H9 (cell line): ENCODE results near the gene NRP2. TPM values are rescaled to one million over a fixed set of nuclear protein-coding genes. Genes with fewer than 3 reads are reported as not detected.

Experiments
- DNase-seq: peaks from one replicate; pipeline ENCODE4 v3.0.0-alpha.2; 2017
- H2AFZ ChIP-seq: one replicate; pipeline ENCODE4 v1.6.1; 2013; ENCODE audit warnings: mild to moderate bottlenecking, low read length, control low read depth, moderate library complexity
- H2AK5ac ChIP-seq: 2 replicates; pipeline ENCODE4 v1.6.1; 2013; ENCODE audit warnings: low read length, control low read depth, mixed read lengths; ENCODE audit not compliant: insufficient read length
- H2BK120ac ChIP-seq: one replicate; pipeline ENCODE4 v1.6.1; 2013; ENCODE audit warnings: low read depth, mild to moderate bottlenecking, low read length, control low read depth, inconsistent platforms; ENCODE audit not compliant: poor library complexity, severe bottlenecking
- H2BK12ac ChIP-seq: 2 replicates; pipeline ENCODE4 v1.6.1; 2013; ENCODE audit warnings: low read length, control low read depth, mixed read lengths, low read depth; ENCODE audit not compliant: insufficient read length
- H2BK15ac ChIP-seq: 2 replicates; pipeline ENCODE4 v1.6.1; 2013; ENCODE audit warnings: low read depth, low read length, control low read depth
- H2BK20ac ChIP-seq: one replicate; pipeline ENCODE4 v1.6.1; 2013; ENCODE audit warnings: low read depth, mild to moderate bottlenecking, low read length, control low read depth, inconsistent platforms; ENCODE audit not compliant: poor library complexity, severe bottlenecking
- H2BK5ac ChIP-seq: 2 replicates; pipeline ENCODE4 v1.6.1; 2013; ENCODE audit warnings: low read length, control low read depth, mixed read lengths; ENCODE audit not compliant: insufficient read length
- H3K14ac ChIP-seq: 2 replicates; pipeline ENCODE4 v1.6.1; 2013; ENCODE audit warnings: low read length, control low read depth; ENCODE audit not compliant: insufficient read depth
- H3K18ac ChIP-seq: 2 replicates; pipeline ENCODE4 v1.6.1; 2013; ENCODE audit warnings: low read depth, mild to moderate bottlenecking, mixed read lengths, low read length, control low read depth; ENCODE audit not compliant: insufficient read length
- H3K23ac ChIP-seq: 2 replicates; pipeline ENCODE4 v1.6.1; 2013; ENCODE audit warnings: low read length, control low read depth, mixed read lengths, low read depth; ENCODE audit not compliant: insufficient read length
- H3K23me2 ChIP-seq: 2 replicates; pipeline ENCODE4 v1.6.1; 2013; ENCODE audit warnings: low read depth, mild to moderate bottlenecking, mixed read lengths, low read length, control low read depth; ENCODE audit not compliant: insufficient read length, poor library complexity, severe bottlenecking
- H3K27ac ChIP-seq: 2 replicates; pipeline ENCODE4 v1.5.1; 2013; ENCODE audit warnings: low read length, control low read depth, mixed read lengths, low read depth; ENCODE audit not compliant: insufficient read length
- H3K27me3 ChIP-seq: 2 replicates; pipeline ENCODE4 v1.6.1; 2013; ENCODE audit warnings: low read length, control low read depth, inconsistent platforms; ENCODE audit not compliant: insufficient read depth
- H3K4ac ChIP-seq: 2 replicates; pipeline ENCODE4 v1.6.1; 2013; ENCODE audit warnings: low read depth, mild to moderate bottlenecking, control low read depth, inconsistent platforms, low read length, moderate library complexity
- H3K4me1 ChIP-seq: 2 replicates; pipeline ENCODE4 v1.6.1; 2013; ENCODE audit warnings: low read length, control low read depth, inconsistent platforms; ENCODE audit not compliant: insufficient read depth
- H3K4me2 ChIP-seq: 2 replicates; pipeline ENCODE4 v1.6.1; 2013; ENCODE audit warnings: low read length, control low read depth, mixed read lengths; ENCODE audit not compliant: insufficient read length, insufficient read depth
- H3K56ac ChIP-seq: 2 replicates; pipeline ENCODE4 v1.6.1; 2013; ENCODE audit warnings: low read depth, mild to moderate bottlenecking, mixed read lengths, low read length, control low read depth; ENCODE audit not compliant: insufficient read length
- H3K79me1 ChIP-seq: 2 replicates; pipeline ENCODE4 v1.6.1; 2013; ENCODE audit warnings: low read depth, mild to moderate bottlenecking, moderate library complexity, low read length, control low read depth, inconsistent platforms; ENCODE audit not compliant: insufficient read depth, poor library complexity, severe bottlenecking
- H3K79me2 ChIP-seq: 2 replicates; pipeline ENCODE4 v1.6.1; 2013; ENCODE audit warnings: low read length, control low read depth, inconsistent platforms; ENCODE audit not compliant: insufficient read depth
- H3K9ac ChIP-seq: 2 replicates; pipeline ENCODE4 v1.6.1; 2013; ENCODE audit warnings: low read length, control low read depth, mixed read lengths; ENCODE audit not compliant: insufficient read length; ENCODE audit errors: extremely low read depth
- H3K9me3 ChIP-seq: one replicate; pipeline ENCODE4 v1.6.1; 2013; ENCODE audit warnings: low read depth, low read length, inconsistent platforms; ENCODE audit not compliant: control insufficient read depth
- H3T11ph ChIP-seq: one replicate; pipeline ENCODE4 v1.6.1; 2013; ENCODE audit warnings: mild to moderate bottlenecking, low read length, control low read depth, inconsistent platforms
- H4K20me1 ChIP-seq: one replicate; pipeline ENCODE4 v1.6.1; 2013; ENCODE audit not compliant: control insufficient read depth, insufficient read length, insufficient read depth
- H4K5ac ChIP-seq: 2 replicates; pipeline ENCODE4 v1.6.1; 2013; ENCODE audit warnings: low read depth, mild to moderate bottlenecking, mixed read lengths, low read length, control low read depth; ENCODE audit not compliant: insufficient read length
- H4K8ac ChIP-seq: replicated peaks from 2 replicates; pipeline ENCODE4 v1.6.1; 2013; ENCODE audit warnings: low read length, control low read depth, mixed read lengths, low read depth; ENCODE audit not compliant: insufficient read length
- H4K91ac ChIP-seq: 2 replicates; pipeline ENCODE4 v1.6.1; 2013; ENCODE audit warnings: low read depth, mild to moderate bottlenecking, moderate library complexity, mixed read lengths, low read length, control low read depth; ENCODE audit not compliant: insufficient read length
- H3K27ac Mint-ChIP-seq, 3 experiments: 2 replicates in 2 of 3; 3 replicates in 1 of 3; pipeline ENCODE4 v1.8.0; 2020 to 2021; ENCODE audit warnings: mixed read lengths in 3 of 3, mild to moderate bottlenecking in 1 of 3, moderate library complexity in 1 of 3
- H3K27me3 Mint-ChIP-seq: 2 replicates; pipeline ENCODE4 v1.8.0; 2021; ENCODE audit warnings: low read depth, mild to moderate bottlenecking, moderate library complexity, mixed read lengths
- H3K36me3 Mint-ChIP-seq, 3 experiments: 2 replicates in 2 of 3; 3 replicates in 1 of 3; pipeline ENCODE4 v1.8.0; 2020 to 2021; ENCODE audit warnings: low read depth in 3 of 3, mixed read lengths in 3 of 3; ENCODE audit not compliant: insufficient read depth in 1 of 3
- H3K4me1 Mint-ChIP-seq, 2 experiments: 2 replicates each; pipeline ENCODE4 v1.8.0; 2020; ENCODE audit warnings: mixed read lengths in 2 of 2
- H3K4me3 Mint-ChIP-seq, 2 experiments: 2 replicates in 1 of 2; 3 replicates in 1 of 2; pipeline ENCODE4 v1.8.0; 2020 to 2021; ENCODE audit warnings: mild to moderate bottlenecking in 2 of 2, mixed read lengths in 2 of 2, moderate library complexity in 1 of 2
- H3K9me3 Mint-ChIP-seq, 2 experiments: 2 replicates in 1 of 2; 3 replicates in 1 of 2; pipeline ENCODE4 v1.8.0; 2020; ENCODE audit warnings: mild to moderate bottlenecking in 2 of 2, mixed read lengths in 2 of 2, moderate library complexity in 1 of 2
- CTCF ChIP-seq: fragments of 200-600 bp; sonication (generic); conservative IDR thresholded peaks from 3 replicates; pipeline ENCODE4 v1.8.0; 2021; ENCODE audit warnings: antibody characterized with exemption, mild to moderate bottlenecking
- WGBS: extraction: QIAGEN DNeasy Blood & Tissue Kit; methylation state at CpG from one replicate; pipeline ENCODE4 v1.1.7; 2013; ENCODE audit warnings: missing lambda C conversion rate, low lambda C conversion rate, mixed read lengths; ENCODE audit not compliant: insufficient read length; ENCODE audit errors: extremely low coverage; 5-methylcytosine and 5-hydroxymethylcytosine counted together
- total RNA-seq: library from RNA; stranded (reverse); gene quantifications from 2 replicates; pipeline ENCODE4 v1.2.1, GENCODE V29; 2021

NRP2 gene
- total RNA-seq, 1 experiment from 2014 or later = 19.7 TPM

- Histone ChIP-seq H3K79me1 (no peaks in the 10 kb centered on the region), H4K5ac (no peak overlapping the region), H3K23ac (no peak overlapping the region), H3K14ac (no peak overlapping the region), H2BK20ac (no peak overlapping the region), H2AK5ac (no peak overlapping the region), H3T11ph (no peak overlapping the region), H3K27ac (no peak overlapping the region), H3K23me2 (no peaks in the 10 kb centered on the region), H3K9me3 (no peaks in the 10 kb centered on the region), H3K79me2 (no peaks in the 10 kb centered on the region), H2BK120ac (no peak overlapping the region), H3K4me1 (peaks cover 2% of the 10 kb centered on the region; the same call in 1 of the 2 replicates), H3K27me3 (no peaks in the 10 kb centered on the region), H2BK15ac (no peak overlapping the region), H2AFZ (no peak overlapping the region), H4K20me1 (no peaks in the 10 kb centered on the region), H2BK12ac (no peak overlapping the region), H3K56ac (no peak overlapping the region), H3K4me2 (no peak overlapping the region), H4K8ac (no peak overlapping the region), H3K9ac (no peak overlapping the region), H3K18ac (no peak overlapping the region), H3K4ac (no peak overlapping the region), H2BK5ac (no peak overlapping the region), H4K91ac (no peak overlapping the region)
- H3K4me3 Mint-ChIP-seq = no peak overlapping the region
- H3K4me1 Mint-ChIP-seq = peaks cover 12 to 17% of the 10 kb centered on the region in 2 experiments
- no peak for DNase-seq
- no peak overlapping the region for H3K27ac Mint-ChIP-seq
- H3K9me3 Mint-ChIP-seq = peaks cover 0 to 2% of the 10 kb centered on the region in 2 experiments; a peak in 2 of 5 replicates
- no peaks in the 10 kb centered on the region; the same call in 1 of the 2 replicates for H3K27me3 Mint-ChIP-seq
- peaks cover 0 to 18% (median 3%) of the 10 kb centered on the region in 3 experiments; a peak in 4 of 7 replicates for H3K36me3 Mint-ChIP-seq
- no CpG with 5 or more reads among the region's 2 CpGs for WGBS
- TF ChIP-seq CTCF = no peak
These were observed 16.5 kb upstream of the NRP2 start for GRCh38 chr2:205665791-205666190.
